Subcutaneous abdominal adipose tissue (tissue), 5 donors: ENCODE data around the gene RGL2.

ENCODE experiments used
- H3K27ac ChIP-seq: one replicate; pipeline ENCODE4 v1.7.0; 2013; ENCODE audit warnings: low read depth, mild to moderate bottlenecking, inconsistent platforms, low read length, moderate library complexity
- H3K27me3 ChIP-seq, 5 donors: one replicate each; pipeline ENCODE4 v1.7.0; 2013; ENCODE audit warnings: low read length in 5 of 5, inconsistent platforms in 1 of 5; ENCODE audit not compliant: control insufficient read depth in 5 of 5, insufficient read depth in 4 of 5
- H3K36me3 ChIP-seq, 5 donors: one replicate each; pipeline ENCODE4 v1.7.0; 2013; ENCODE audit warnings: low read length in 5 of 5; ENCODE audit not compliant: control insufficient read depth in 5 of 5, insufficient read depth in 5 of 5
- H3K4me1 ChIP-seq, 5 donors: one replicate each; pipeline ENCODE4 v1.7.0; 2013; ENCODE audit warnings: low read length in 5 of 5, mild to moderate bottlenecking in 3 of 5, moderate library complexity in 1 of 5; ENCODE audit not compliant: control insufficient read depth in 5 of 5, insufficient read depth in 5 of 5
- H3K4me3 ChIP-seq, 5 donors: one replicate each; pipeline ENCODE4 v1.7.0; 2013; ENCODE audit warnings: low read length in 5 of 5, low read depth in 1 of 5
- H3K9ac ChIP-seq, 5 donors: one replicate each; pipeline ENCODE4 v1.7.0; 2013; ENCODE audit warnings: low read length in 5 of 5, mild to moderate bottlenecking in 4 of 5, moderate library complexity in 3 of 5
- H3K9me3 ChIP-seq, 5 donors: one replicate each; pipeline ENCODE4 v1.7.0; 2013; ENCODE audit warnings: low read length in 5 of 5; ENCODE audit not compliant: control insufficient read depth in 5 of 5
- donor health status: healthy.
- donor health status: healthy.
- donor health status: healthy.
- donor health status: healthy.
- donor health status: healthy.

The RGL2 gene

GRCh38 chr6:33241968-33242367 lies 56.8 kb downstream of the RGL2 start:
- Histone ChIP-seq H3K9ac (no peak overlapping the region), H3K36me3 (no peaks in the 10 kb centered on the region), H3K4me3 (no peak overlapping the region), H3K27ac (no peak overlapping the region), H3K9me3 (no peaks in the 10 kb centered on the region), H3K4me1 (no peaks in the 10 kb centered on the region), H3K27me3 (peaks cover 0 to 7% (median 0%) of the 10 kb centered on the region in 5 donors)
